ENCODE measurements around the gene TSPAN31. TPM values are rescaled to one million over a fixed set of nuclear protein-coding genes. Genes with fewer than 3 reads are reported as not detected.
A peak's percentile ranks its signal among the peaks of the same experiment; 100 is the strongest.
"Not testable (repeated sequence)": the region's sequence is repeated elsewhere in the genome, so short reads cannot be mapped to it uniquely, and the experiment has no call there.

TSPAN31 gene
- total RNA-seq, 1 experiment from 2014 or later: 13.5 TPM

- DNase-seq (ENCODE audit: low read depth): peak; percentile 55
Measured at GRCh38 chr12:57766464-57767304, 21.8 kb downstream of the TSPAN31 start, which contains the start of gene CYP27B1. Gene CYP27B1 (minus strand): TSS chr12:57767078. CDS start chr12:57767041, 37 bp downstream.

- DNase-seq (ENCODE audit: low read depth): no peak
Measured at GRCh38 chr12:57767305-57767698, 22.5 kb downstream of the TSPAN31 start.

DNA sequence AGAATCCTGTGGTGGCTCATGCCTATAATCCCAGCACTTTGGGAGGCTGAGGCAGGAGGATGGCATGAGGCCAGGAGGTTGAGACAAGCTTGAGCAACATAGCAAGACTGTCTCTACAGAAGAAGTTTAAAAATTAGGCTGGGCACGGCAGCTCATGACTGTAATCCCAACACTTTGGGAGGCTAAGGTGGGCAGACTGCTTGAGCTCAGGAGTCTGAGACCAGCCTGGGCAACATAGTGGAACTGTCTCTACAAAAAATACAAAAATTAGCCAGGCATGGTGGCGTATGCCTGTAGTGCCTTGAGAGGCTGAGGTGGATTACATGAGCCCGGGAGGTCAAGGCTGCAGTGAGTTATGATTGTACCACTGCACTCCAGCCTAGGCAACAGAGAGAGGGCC, 23.0 kb downstream of the TSPAN31 start:
- no peak for DNase-seq (ENCODE audit: low read depth)

DNA sequence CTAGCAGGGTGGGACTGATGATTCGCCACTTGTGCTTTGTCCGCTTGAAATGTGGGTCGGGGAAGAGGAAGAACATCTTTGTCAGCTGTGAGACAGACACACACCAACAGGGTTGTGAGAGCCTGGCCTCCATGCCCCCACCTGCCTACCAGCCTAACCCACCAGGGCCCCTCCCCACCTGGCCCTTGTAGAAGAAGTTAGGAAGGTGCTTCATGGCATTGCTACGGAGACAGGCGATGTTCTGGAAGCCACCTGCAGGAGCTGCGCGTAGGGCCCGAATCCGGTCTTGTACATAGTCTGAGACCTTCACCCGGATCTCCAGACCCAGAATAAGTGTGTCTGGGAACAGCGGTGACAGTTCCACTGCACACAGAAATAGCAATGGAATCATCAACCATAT, 24.8 kb downstream of the TSPAN31 start:
- no peak for DNase-seq (ENCODE audit: low read depth)

- no peak for DNase-seq (ENCODE audit: low read depth)
Measured at GRCh38 chr12:57770734-57771133, 25.9 kb downstream of the TSPAN31 start.

DNA sequence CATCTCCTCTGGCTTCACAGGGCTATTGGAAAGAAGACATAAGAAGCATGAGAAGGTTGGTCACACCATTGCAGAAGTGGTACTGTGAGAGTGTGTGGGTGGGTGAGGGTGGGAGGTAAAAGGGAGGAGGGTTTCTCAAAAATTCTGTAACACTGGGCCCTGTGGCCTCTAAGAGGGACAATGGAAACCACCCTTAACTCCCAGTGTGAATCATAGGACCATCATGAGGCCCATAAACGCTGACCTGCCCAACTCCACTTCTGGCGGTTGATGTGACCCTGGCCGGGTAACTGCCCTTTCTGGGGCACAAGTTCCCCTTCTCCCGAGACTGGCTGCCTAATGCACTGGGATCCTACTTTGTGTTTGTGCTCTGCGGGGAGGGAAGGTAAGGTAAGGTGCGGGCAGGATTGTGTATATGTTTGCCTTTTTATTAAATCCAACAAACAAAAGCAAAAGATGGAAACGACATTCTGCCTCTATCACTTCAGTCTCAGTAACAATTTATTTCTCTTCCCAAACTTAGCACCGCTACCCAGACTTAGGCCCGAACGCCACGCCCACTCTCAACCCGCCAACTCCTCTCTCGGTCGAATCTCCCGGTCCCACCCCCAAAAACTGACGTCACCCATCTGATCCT, 26.5 kb downstream of the TSPAN31 start:
- DNase-seq (ENCODE audit: low read depth): peak; percentile 96

GRCh38 chr12:57771873-57772428, 27.1 kb downstream of the TSPAN31 start, which contains the start of gene METTL1:
Gene METTL1 (minus strand): TSS chr12:57772105. CDS start chr12:57772083, 22 bp downstream.
- DNase-seq (ENCODE audit: low read depth): peak; percentile 99

- DNase-seq (ENCODE audit: low read depth): peak; percentile 72
Measured at GRCh38 chr12:57772429-57773322, 27.8 kb downstream of the TSPAN31 start, which contains the start of gene EEF1AKMT3. Gene EEF1AKMT3 (plus strand): TSS chr12:57772614. CDS start chr12:57772725, 111 bp downstream.

DNA sequence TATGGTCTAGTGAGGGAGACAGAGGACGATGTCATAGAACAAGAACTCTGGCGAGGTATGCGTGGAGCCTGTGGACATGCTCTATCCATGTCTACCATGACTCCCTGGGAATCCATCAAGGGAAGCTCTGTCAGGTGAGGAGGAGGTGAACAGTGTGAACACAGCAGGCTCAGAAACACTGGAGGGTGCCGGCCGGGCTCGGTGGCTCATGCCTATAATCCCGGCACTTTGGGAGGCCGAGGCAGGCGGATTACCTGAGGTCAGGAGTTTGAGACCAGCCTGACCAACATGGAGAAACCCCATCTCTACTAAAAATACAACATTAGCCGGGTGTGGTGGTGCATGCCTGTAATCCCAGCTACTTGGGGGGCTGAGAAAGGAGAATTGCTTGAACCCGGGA, 29.8 kb downstream of the TSPAN31 start:
- not testable (repeated sequence) for DNase-seq (ENCODE audit: low read depth)

GRCh38 chr12:57775044-57775443, 30.2 kb downstream of the TSPAN31 start:
- DNase-seq (ENCODE audit: low read depth): no peak

GRCh38 chr12:57775563-57776246, 30.9 kb downstream of the TSPAN31 start:
- no peak for DNase-seq (ENCODE audit: low read depth)

GRCh38 chr12:57776247-57776587, 31.4 kb downstream of the TSPAN31 start:
- DNase-seq (ENCODE audit: low read depth): no peak

- DNase-seq (ENCODE audit: low read depth): no peak
Measured at GRCh38 chr12:57777367-57777766, 32.5 kb downstream of the TSPAN31 start.

- no peak for DNase-seq (ENCODE audit: low read depth)
Measured at GRCh38 chr12:57777911-57778310, 33.1 kb downstream of the TSPAN31 start.

DNA sequence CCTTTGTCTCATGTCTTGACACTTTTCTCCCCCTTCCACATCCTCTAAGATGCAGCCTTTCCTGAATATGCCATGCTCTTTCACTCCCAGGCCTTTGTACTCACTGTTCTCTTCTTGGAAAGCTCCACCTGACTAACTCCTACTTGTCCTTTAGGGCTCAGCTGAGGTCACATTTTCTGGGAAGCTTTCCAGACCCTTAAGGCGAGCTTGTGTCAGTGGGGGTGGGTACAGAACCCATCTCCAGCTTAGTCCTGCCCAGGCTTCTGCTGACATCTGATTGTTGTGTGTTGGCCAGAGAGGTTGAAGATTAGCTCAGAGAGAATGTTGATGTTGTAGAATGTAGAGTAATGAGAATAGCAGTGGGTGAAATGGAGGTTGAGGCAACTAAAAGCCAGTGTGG, 34.9 kb downstream of the TSPAN31 start:
- DNase-seq (ENCODE audit: low read depth): no peak

DNA sequence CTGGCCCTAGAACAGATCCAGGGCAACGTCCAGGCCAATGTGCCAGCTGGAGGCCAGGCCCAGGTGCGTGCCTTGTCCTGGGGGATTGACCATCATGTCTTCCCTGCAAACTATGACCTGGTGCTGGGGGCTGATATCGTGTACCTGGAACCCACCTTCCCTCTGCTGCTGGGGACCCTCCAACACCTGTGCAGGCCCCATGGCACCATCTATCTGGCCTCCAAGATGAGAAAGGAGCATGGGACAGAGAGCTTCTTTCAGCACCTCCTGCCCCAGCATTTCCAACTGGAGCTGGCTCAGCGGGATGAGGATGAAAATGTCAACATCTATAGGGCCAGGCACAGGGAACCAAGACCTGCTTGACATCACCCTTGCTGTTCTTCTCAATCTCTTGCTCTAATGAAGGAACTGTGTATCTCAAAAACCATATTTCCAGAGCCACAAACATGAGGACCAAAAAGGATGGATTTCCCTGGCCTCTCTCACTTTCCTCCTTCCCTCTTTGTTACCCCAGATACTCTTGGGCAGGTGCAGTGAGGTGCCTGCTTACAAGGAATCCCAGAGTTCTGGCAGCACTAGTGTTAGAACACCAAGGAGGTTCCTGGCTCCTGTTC, 35.6 kb downstream of the TSPAN31 start:
- DNase-seq (ENCODE audit: low read depth): no peak

DNA sequence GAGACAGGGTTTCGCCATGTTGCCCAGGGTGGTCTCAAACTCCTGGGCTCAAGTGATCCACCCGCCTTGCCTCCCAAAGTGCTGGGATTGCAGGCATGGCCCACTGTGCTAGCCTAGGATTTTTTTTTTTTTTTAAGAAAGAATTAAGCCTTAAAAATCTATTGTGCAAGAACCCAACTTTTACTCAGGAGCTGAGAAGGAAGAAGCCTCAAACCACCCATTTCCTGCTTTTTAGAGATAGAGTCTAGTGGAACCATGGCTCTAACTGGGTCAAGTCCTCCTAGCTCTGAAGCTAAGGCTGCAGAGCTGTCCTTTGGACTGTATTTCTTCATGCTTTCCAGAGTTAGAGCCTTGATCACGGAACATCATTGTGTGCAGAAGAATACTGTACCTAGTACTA, 36.4 kb downstream of the TSPAN31 start:
- no peak for DNase-seq (ENCODE audit: low read depth)

- DNase-seq (ENCODE audit: low read depth): no peak
Measured at GRCh38 chr12:57781801-57782200, 37.0 kb downstream of the TSPAN31 start.

DNA sequence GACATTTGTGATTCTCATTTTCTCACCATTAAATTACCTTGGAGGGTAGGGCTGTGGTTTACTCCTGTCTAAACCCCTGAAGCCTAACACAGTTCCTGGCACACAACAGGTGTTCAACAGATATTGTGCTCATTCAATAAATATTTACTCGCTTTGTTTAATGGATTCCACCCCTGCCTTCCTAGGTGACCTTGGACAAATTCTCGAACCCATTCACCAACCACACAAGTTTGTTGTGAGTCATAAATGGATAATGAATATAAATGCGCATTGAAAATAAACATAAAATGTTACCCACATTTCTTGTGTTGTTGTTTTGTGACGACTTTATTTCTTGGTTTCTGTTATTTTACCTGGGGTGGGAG, 37.4 kb downstream of the TSPAN31 start:
- DNase-seq (ENCODE audit: low read depth): no peak

- peak; percentile 96 for DNase-seq (ENCODE audit: low read depth)
Measured at GRCh38 chr12:57782608-57783465, 38.0 kb downstream of the TSPAN31 start, which contains the start of gene TSFM. Gene TSFM (plus strand): TSS chr12:57782787. CDS start chr12:57782802, 15 bp downstream.

All from Daoy (cell line).